ENCODE measurements around the gene CACNG3.

CACNG3 gene

GRCh38 chr16:24279982-24280515 lies 23.9 kb downstream of the CACNG3 start:
- H3K27me3 ChIP-seq (ENCODE audit: insufficient read depth, low read depth, severe bottlenecking): no peaks in the 10 kb centered on the region
- no peak overlapping the region for H3K27ac ChIP-seq
- no peak for TF ChIP-seq CTCF (IDR thresholded peaks at IDR 0.05; ENCODE audit: low read depth, low read length)
- no peak overlapping the region for H3K4me3 ChIP-seq (ENCODE audit: low read depth, low read length)
- DNase-seq: no peak
- no peaks in the 10 kb centered on the region for H3K9me3 ChIP-seq (ENCODE audit: severe bottlenecking)
- H3K36me3 ChIP-seq: no peaks in the 10 kb centered on the region

GRCh38 chr16:24281466-24281865 lies 25.3 kb downstream of the CACNG3 start:
- no peak for DNase-seq
- Histone ChIP-seq H3K36me3 (no peaks in the 10 kb centered on the region), H3K27me3 (ENCODE audit: insufficient read depth, low read depth, severe bottlenecking) (no peaks in the 10 kb centered on the region), H3K9me3 (ENCODE audit: severe bottlenecking) (no peaks in the 10 kb centered on the region), H3K4me3 (ENCODE audit: low read depth, low read length) (no peak overlapping the region), H3K27ac (no peak overlapping the region)
- TF ChIP-seq CTCF (IDR thresholded peaks at IDR 0.05; ENCODE audit: low read depth, low read length): no peak

GRCh38 chr16:24282141-24282540 lies 26.0 kb downstream of the CACNG3 start:
- DNase-seq: no peak
- no peak for TF ChIP-seq CTCF (IDR thresholded peaks at IDR 0.05; ENCODE audit: low read depth, low read length)
- Histone ChIP-seq H3K36me3 (no peaks in the 10 kb centered on the region), H3K27ac (no peak overlapping the region), H3K9me3 (ENCODE audit: severe bottlenecking) (no peaks in the 10 kb centered on the region), H3K4me3 (ENCODE audit: low read depth, low read length) (no peak overlapping the region), H3K27me3 (ENCODE audit: insufficient read depth, low read depth, severe bottlenecking) (no peaks in the 10 kb centered on the region)

GRCh38 chr16:24286741-24287405 lies 30.7 kb downstream of the CACNG3 start:
- DNase-seq: no peak
- H3K27ac ChIP-seq: no peak overlapping the region
- H3K9me3 ChIP-seq (ENCODE audit: severe bottlenecking): no peaks in the 10 kb centered on the region
- no peak overlapping the region for H3K4me3 ChIP-seq (ENCODE audit: low read depth, low read length)
- no peaks in the 10 kb centered on the region for H3K27me3 ChIP-seq (ENCODE audit: insufficient read depth, low read depth, severe bottlenecking)
- TF ChIP-seq CTCF (IDR thresholded peaks at IDR 0.05; ENCODE audit: low read depth, low read length): no peak
- H3K36me3 ChIP-seq: no peaks in the 10 kb centered on the region

- no peak overlapping the region for H3K27ac ChIP-seq
- H3K4me3 ChIP-seq (ENCODE audit: low read depth, low read length): no peak overlapping the region
- no peak for TF ChIP-seq CTCF (IDR thresholded peaks at IDR 0.05; ENCODE audit: low read depth, low read length)
- no peak for DNase-seq
- no peaks in the 10 kb centered on the region for H3K36me3 ChIP-seq
- no peaks in the 10 kb centered on the region for H3K27me3 ChIP-seq (ENCODE audit: insufficient read depth, low read depth, severe bottlenecking)
- H3K9me3 ChIP-seq (ENCODE audit: severe bottlenecking): no peaks in the 10 kb centered on the region
Measured at GRCh38 chr16:24288516-24288915, 32.4 kb downstream of the CACNG3 start.

Data from WERI-Rb-1 (cell line).